Cerebellar nuclear complex (tissue), 1 donor: Measurements from ENCODE around the gene MAP6.

ENCODE experiments used
- DNase-seq, 2 experiments: peaks; one replicate each; lab custom pipeline; 2025; lab: John Stamatoyannopoulos, UW

MAP6 gene

DNA sequence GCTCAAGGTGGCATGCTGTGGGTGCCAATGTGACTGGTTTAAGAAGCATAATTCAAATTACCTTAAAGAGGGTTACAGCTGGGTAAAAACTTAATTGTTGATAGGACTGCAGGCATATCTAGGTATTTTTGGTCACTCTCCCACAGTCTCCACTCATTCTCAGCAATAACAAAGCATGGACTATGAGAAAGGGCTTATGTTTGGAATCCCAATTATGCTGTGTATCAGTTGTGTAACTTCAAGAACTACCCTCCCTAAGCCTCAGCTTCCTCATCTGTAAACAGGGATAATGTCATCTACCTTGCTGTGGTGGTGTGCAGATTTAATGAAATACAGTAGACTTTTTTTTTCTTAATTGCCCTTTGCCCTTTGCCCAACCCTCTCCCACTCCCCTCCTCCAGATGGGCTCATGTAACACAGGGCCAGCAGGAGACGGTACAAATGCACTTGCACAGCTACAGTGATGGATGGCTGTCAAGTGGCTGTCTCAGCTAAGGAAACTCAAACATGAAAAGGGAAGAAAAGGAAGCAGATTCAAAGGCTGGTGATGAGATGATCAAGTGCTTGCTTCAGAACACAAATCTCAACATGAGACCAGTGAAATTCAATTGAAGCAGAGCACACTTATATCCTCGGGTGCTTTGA lies 37.6 kb downstream of the MAP6 start:
- DNase-seq, result no peak

DNA sequence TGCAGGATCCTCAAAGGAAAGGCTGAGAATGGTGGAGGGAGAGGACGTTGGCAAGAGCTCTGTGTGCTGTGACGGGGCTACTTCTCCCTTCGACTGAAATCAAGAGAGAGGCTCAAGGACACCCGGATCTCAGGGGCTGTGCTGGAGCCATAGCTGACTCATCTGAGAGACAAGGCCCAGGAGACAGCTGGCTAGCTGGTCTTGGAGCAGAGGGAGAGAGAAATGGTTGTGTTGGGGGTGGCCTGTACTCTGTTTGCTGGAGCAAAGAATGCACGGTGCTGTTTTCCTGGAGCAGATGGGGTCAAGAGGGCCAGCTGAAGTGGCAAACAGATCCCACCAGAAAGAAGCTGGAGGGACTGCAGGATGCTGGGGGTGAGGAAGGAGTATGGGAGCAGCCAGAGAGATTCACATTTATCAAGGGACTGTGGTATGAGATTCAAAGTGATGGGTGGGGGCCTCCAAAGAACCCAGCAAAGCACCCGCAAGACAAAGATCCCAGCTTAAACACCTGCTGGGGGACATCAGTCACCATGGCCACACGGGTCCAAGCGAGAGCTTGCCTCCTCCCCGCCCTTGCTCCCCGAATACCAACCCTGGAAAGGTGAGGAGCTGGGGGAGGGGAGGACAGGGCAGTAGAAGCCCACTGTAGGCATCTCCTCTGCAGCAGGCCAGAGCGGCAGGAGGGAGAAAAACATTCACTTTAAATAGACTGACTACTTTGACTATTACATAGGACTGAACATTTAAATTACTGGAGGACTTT lies 40.8 kb downstream of the MAP6 start:
- DNase-seq, result no peak

DNA sequence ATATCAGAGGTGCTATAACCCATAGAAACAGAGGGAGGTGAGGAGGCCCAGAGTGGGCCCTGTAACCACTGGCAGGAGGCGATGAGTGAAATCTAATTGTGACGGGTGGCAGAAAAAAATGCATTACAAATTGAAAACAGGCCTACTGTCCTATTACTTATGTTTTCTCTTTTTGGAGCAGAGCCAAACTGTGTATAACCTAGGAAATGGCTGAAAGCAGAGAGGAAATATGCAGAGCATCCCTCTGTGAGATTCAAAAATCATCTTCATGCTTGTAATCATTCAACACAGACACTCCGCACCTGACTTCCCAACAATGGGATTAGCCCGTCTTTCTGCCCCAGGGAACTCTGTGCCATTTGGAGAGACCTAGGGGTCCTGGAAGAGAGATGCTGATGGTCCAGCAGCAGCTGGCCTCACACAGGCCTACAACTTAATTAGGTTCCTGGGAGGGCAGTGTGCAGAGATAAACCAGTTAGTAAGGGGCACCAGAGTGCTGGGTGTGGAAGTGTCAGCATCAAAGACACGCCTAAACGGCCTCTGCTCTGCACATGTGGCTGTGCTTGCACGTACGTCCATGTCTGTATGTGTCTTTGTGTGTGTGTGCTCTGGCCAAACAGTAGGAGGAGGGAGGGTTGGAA lies 41.8 kb downstream of the MAP6 start:
- no peak for DNase-seq

DNA sequence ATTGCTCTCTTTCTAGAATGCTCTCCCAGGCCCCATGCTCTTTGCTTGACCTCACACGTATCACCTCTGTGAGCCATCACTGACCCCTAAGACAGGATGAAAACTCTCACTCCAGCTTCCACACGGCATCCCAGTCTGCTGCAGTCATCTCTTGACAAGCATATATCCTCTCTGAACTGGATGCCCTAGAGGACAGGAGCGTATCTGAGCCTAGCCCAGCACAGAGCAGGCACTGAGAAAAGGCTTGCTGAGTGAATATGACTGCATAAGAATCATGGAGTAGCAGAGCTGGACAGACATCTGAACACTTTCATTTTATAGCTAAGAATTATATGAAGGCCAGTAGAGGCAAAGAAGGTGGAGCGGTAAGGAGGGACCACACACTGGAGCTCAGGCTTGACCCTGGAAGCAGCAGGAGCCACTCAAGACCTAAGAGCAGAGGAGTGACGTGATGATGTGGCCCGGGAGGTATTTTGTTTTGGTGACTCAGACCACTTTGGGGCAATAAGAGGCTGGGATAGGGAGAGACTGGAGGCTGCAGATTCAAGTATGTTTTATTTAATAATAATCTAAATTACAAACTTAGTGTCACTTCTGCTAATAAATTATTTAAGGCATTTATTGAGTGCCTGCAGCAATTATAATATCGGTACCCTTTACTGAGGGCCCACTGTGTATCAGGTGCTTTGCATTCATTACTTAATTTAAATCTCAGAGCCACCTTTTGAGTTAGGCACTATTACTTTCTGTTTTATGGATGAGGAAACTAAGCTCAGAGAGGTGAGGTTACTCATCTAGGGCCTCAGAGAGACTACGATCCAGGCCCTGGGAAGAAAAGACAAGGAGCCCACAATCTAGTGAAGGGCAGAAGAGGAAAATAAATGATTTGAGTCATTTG lies 42.6 kb downstream of the MAP6 start:
- no peak for DNase-seq

DNA sequence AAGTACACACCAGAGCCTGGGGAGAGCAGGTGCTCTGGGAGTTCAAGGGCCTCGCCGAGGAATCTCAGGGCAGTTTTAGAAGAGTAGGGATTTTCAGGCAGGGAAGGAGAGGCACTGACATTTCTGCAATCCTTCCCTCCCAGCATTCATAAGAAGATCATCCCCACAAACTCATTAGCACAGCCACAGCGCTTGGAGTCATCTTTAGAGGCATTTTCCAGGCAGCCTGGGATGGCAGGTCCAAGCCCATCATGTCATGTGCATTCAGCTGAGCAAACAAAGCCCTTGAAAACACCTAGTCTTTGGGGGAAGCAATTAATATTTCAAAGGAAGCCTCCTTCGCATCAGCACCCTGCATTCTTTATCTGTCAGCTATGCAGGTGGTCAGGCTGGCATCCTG lies 43.8 kb downstream of the MAP6 start:
- no peak for DNase-seq

DNA sequence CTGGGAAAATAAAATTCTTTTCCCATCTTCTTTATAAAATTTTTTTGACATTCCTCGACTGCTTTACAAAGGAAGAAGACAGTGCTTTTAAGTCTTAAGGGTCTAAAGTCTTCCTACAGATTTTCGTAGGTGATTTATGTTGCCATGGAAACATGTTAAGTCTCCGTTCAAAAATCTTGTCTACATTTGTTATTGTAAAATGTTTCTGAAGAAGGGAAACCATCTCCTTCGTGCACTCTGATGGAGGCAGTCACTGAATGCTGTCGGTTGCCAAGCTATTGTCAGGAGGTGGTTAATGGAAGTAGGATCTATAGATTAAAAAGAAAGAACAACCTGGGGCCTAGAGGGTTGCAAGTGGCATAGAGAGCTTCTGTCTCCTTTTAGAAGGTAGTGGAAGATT lies 52.6 kb downstream of the MAP6 start:
- DNase-seq, result no peak

DNA sequence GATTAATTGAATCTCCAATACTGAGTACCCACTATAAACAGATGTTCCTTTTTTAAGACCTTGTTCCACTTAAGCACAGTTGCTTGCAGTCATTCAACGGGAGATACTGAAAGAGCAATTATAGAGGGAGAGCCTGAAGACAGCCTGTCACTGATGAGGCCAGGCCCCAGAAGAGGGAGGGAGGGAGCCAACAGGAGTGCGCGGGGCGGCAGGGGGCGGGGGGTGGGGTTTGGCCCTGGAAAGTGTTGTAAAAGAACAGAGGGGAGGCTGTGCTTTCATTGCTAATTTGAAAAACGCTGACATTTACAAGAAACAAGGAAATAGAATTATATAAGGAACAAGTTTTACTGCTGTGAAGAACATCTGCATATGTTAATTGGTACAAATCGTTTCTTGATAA lies 53.1 kb downstream of the MAP6 start:
- no peak for DNase-seq

DNA sequence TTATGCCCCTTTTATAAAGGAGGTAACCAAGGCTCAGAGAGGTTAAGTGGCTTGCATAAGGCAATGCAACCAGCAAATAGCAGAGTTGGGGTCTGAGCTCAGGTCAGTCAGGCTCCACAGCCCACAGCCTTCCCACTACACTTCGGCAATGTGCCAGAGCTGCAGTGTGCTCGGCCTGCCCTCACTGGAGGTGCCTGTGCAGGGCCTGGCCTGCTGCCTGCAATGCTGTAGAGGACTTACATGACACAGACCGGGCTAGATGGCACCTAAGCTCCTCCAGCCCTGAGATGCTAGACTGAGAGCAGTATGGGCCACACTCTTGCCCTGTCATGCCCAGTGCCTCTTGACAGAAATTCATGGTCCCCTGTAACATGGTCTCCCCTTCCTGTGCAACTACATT lies 57.0 kb downstream of the MAP6 start:
- DNase-seq, result no peak

DNA sequence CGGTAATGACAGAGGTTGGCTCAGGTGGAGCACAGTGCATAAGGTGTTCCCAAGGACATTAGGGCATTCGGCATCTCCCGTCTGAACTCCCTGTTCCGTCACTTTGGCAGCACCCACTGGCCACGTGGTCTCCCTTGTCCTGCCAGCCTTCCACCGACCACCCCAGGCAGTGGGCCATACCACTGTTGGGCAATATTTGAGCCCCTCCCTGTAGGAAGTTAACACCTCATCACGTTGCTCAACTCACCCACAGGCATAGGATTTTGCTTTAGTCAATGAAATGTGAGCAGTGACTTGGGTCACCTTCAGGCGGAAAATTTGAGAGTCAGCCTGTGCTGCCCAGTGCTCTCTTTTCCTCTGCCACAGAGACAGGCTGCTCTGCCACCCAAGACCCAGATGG lies 62.7 kb downstream of the MAP6 start:
- DNase-seq, result no peak

DNA sequence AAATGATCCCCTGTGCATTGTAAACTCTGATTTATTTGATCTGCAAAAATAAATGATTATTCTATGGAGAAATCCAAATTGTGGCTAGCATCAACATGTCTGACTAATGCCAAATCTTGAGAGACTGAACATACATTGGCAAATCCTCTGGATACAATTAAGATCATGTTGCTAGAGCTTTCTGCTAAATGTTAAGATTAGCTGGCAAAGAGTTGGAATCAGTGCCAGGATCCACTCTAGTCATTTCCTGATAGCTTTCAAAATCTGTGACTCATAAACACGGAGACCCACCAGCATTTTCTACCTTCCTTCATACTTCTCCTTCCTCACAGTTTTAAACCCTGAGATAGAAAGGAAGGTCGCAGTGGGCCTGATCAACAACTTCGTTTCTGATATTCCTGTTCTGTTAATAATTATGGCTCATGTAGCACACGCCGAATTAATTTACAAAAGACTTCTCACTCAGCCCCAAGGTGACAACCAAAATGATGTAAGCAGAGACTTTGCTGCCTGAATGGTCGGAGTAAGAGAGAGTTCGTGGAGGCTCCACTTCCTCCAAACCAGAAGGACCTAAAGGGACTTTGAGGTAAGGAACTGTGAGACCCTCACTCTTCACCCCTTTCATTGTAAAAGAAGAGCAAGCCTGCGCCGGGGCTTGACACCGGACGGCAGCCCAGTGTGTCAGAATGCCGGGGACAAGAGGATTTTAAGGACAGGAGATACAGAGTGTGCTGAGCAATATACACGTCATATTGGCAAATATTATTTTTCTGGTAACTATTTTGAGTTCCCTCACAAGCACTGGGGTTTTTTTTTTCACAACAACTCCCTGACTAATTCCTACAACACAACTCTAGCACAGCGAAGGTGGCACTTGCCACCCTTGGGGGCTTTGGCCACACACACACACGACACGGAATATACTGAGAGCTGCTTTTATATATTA lies 64.8 kb downstream of the MAP6 start:
- no peak for DNase-seq

DNA sequence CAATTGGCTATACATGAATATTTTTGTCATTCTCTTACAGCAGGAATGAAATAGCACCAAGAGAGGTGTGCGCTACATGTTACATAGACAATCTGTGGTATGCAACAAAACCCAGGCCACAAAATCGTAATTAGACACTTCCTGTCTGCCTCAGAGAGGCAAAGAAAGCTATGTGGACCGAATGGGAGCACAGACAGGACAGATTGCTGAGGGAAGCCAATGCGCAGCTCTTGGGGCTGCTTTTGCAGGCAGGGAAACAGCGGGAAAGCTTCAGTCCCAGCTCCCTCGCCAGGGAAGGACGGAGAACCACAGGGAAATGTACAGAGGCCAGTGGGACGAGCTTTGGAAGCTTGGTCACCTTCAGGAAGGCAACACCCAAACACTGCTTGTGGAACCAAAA lies 65.9 kb downstream of the MAP6 start:
- DNase-seq, result no peak

DNA sequence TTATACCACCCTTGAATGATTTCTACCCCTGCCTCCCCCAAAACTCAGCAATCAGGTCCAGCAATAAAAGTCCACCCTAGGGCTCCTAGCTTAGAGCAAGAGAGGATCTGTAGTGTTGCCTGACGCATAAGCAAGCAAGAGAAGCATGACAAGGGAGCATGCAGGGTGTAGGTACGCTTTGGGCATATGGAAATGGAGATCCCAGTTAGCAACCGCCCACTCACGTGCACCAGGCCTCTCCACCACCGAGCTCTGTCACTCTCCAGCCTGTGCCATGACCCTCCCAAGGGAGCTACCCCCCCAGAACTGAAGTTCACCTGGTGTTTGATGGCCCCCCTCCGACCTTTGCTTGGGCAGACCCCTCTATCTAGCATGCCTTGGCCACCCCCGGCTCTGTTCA lies 67.3 kb downstream of the MAP6 start:
- no peak for DNase-seq

DNA sequence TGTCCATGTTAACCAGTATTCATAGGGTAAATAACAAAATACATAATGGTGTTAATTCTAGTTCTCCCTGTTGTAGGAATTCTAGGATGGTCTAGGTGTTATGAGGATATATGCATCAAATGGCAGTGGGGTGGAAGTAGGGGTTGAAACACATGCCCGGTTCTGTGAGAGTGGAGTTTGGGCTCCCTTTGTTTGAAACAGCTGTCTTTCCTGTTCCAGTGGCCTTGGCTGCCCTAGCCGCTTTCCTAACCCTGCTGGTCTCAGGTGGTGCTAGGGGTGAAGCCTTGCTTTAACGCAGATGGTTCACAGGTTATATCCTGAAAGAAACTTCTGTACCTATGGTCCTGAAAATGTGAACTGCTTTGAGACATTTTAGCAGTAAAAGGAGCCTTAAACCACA lies 68.5 kb downstream of the MAP6 start:
- DNase-seq, result no peak

DNA sequence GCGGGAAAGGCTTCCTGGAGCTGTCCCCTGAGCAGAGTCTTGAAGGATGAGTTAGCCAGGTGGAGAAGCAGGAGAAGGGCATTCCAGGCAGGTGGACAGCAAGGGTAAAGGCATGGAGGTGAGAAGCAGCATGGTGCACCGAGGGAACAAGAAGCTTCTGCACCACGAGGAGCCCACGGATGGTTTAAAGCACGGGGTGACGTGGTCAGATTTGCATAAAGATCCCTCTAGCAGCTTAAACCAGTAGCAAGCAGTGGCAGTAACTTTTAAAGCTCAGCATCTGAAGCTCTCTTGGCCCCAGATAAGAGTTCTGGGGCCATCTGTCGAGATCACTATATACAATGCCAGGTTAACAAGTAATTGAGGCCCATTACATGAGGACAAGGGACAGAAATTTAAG lies 69.9 kb downstream of the MAP6 start:
- no peak for DNase-seq

DNA sequence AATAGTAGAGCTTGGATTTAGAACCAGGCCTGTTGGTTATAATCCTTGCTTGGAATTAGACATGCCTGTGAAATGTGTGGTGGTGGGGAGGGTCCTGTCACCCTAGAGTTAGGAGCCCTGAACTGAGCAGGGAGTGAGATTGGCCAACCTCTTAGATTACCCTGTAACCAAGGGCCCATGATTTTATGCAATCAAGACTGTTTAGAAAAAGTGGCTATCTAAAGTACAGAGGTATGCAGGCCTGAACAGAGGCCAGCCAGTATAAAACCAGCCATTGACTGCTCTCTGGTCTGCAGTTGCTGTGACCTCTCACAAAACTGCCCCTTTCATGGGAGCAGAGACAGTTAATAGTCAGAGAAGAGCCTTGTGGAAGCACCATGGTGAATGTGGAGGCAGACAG lies 70.6 kb downstream of the MAP6 start:
- DNase-seq, result no peak

DNA sequence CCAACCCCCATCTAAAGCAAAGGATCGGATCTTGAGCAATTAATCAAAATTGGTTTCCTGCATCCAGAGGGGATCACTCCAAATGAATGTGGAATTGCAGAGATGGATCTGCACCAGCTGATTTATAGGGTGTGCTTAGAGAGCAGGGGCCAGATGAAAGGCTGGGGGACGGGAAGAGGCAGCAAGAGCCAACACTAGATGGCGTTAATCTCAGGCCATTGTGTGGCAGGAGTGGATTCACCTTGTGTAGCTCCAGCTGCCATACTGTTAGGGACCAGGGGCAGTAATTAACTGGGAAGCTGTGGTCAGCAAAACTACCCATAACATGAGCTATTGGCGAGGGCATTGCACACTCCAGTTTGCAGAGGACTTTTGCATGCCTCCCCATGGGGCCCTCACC lies 71.2 kb downstream of the MAP6 start:
- DNase-seq, result no peak

DNA sequence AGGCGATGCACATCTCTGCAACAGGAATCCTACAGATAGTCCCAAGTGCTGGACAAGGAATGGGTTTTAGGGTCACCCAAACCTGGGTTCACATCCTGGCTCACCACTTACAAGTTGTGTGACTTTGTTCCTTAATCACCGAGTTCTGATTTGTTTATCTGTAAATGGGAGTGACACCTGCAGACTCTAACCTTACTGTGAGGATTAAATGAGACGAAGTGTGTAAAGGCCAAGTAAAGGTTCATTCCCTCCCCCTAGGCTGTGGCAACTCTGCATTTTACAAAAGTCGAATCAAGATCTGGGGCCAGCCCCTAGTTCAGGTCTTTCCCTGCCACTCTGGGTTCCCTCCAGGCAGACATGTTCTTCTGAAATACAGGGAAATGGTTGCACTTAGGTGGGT lies 71.9 kb downstream of the MAP6 start:
- DNase-seq, result no peak

DNA sequence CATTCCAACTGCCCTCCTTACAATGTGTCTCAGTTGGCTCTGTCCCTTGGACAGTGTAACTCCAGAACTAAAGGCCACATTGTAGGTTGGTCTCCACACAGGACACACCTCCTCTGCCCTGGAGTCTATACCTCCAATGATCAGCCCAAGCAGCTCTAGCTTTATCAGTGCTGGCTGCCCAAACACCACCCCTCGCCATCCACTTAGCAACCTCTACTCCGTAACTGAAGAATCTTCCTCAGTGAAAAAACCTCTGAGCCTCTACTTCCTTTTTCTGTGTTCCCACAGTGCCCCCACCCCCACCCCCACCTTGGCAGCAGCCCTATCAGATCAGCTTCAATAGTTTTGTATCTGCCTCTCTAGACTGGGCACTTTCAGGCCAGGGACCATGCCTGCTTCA lies 73.4 kb downstream of the MAP6 start:
- DNase-seq, result no peak

DNA sequence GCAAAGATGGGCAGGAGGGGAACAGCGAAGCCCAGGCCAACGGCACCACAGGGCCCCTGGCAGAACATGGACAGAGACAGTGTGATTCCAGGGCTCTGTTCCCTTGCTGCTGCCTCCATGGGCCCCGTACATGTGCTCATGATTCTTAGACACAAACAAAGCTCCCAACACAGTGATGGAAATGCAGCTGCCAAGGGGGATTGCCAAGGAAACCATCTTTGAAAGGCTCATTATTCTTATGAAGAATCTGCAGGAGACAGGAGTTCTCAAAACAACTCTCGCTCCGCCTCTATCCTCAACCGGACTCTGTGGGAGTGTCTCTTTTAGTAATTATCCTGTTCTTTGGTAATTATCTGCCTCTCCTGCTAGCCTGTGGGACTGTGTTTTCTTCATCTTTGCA lies 74.6 kb downstream of the MAP6 start:
- DNase-seq, result no peak

DNA sequence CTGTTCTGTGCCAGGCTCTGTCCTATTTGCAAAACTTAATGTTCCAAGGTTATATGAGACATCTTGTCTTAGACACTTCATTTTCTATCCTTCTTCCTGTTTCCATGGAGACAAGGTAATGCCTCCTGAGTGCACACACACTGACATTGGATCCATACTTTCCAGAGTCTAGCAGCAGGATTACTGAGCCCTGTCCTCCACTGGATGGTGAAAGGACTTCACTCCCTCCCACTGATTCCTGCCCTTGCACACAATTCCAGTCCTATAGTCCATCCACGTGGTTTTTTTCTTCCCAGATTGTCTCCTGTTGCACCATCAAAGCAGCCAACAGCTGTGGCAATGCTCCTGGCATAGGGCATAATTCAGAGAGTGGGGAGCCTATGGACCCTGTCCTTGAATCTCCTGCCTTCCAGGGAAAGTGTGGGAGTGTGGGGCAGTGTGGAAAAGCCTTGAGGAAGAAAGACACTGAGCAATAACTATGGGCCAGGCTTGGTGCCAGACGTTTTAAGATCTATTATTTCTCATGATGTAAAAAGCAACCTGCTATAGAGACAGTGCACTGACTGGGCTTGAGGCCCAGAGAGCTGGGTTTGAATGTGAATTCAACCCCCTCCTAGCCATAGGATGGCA lies 75.4 kb downstream of the MAP6 start:
- DNase-seq, result no peak

DNA sequence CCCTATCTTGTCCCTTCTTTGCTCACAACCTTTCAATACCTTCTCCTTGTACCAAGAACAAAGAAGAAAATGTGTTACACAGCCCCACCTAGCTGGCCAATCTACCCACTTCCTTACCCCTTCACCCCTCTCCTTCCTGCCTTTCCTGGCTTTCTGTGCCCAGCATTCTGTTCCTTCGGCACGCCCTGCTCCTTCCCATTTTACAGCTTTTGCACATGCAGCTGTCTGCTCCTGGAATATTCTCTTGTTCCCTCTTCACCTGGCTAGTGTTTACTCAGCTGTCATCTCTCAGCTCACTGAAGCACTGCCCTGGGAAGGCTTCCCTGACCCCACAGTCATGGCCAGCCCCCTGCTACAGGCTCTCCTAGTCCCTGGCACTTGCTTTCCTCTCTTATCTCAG lies 76.1 kb downstream of the MAP6 start:
- no peak for DNase-seq
